Measurements from ENCODE around the gene TNS1. TPM values are rescaled to one million over a fixed set of nuclear protein-coding genes. Genes with fewer than 3 reads are reported as not detected.
A peak's percentile ranks its signal among the peaks of the same experiment; 100 is the strongest.

The TNS1 gene
- total RNA-seq, 1 donor from 2014 or later, result 54.5 TPM

GRCh38 chr2:217901835-217902378 is 100.9 kb downstream of the TNS1 start:
- Histone ChIP-seq H3K27me3 (ENCODE audit: control insufficient read depth, insufficient read depth, low read length) (no peaks in the 10 kb centered on the region), H3K36me3 (ENCODE audit: control insufficient read depth, insufficient read depth, low read length) (peaks cover 1% of the 10 kb centered on the region), H3K4me3 (ENCODE audit: low read depth, low read length) (no peak overlapping the region)
- no peak for DNase-seq (ENCODE audit: low read depth)
- no peak for TF ChIP-seq CTCF (IDR thresholded peaks at IDR 0.05; ENCODE audit: insufficient read depth, low read length, poor library complexity, severe bottlenecking)

- no peak for TF ChIP-seq CTCF (IDR thresholded peaks at IDR 0.05; ENCODE audit: insufficient read depth, low read length, poor library complexity, severe bottlenecking)
- Histone ChIP-seq H3K4me3 (ENCODE audit: low read depth, low read length) (no peak overlapping the region), H3K36me3 (ENCODE audit: control insufficient read depth, insufficient read depth, low read length) (peaks cover 1% of the 10 kb centered on the region), H3K27me3 (ENCODE audit: control insufficient read depth, insufficient read depth, low read length) (no peaks in the 10 kb centered on the region)
- no peak for DNase-seq (ENCODE audit: low read depth)
Measured at GRCh38 chr2:217901400-217901799, 101.4 kb downstream of the TNS1 start.

GRCh38 chr2:217900780-217901360 is 101.9 kb downstream of the TNS1 start:
- H3K4me3 ChIP-seq (ENCODE audit: low read depth, low read length), result no peak overlapping the region
- no peak for TF ChIP-seq CTCF (IDR thresholded peaks at IDR 0.05; ENCODE audit: insufficient read depth, low read length, poor library complexity, severe bottlenecking)
- H3K36me3 ChIP-seq (ENCODE audit: control insufficient read depth, insufficient read depth, low read length), result peaks cover 1% of the 10 kb centered on the region
- H3K27me3 ChIP-seq (ENCODE audit: control insufficient read depth, insufficient read depth, low read length), result no peaks in the 10 kb centered on the region
- no peak for DNase-seq (ENCODE audit: low read depth)

GRCh38 chr2:217900010-217900779 is 102.6 kb downstream of the TNS1 start:
- Histone ChIP-seq H3K4me3 (ENCODE audit: low read depth, low read length) (no peak overlapping the region), H3K36me3 (ENCODE audit: control insufficient read depth, insufficient read depth, low read length) (peaks cover 1% of the 10 kb centered on the region), H3K27me3 (ENCODE audit: control insufficient read depth, insufficient read depth, low read length) (no peaks in the 10 kb centered on the region)
- no peak for DNase-seq (ENCODE audit: low read depth)
- TF ChIP-seq CTCF (IDR thresholded peaks at IDR 0.05; ENCODE audit: insufficient read depth, low read length, poor library complexity, severe bottlenecking), result no peak

- no peaks in the 10 kb centered on the region for H3K27me3 ChIP-seq (ENCODE audit: control insufficient read depth, insufficient read depth, low read length)
- DNase-seq (ENCODE audit: low read depth), result peak; percentile 70
- TF ChIP-seq CTCF (IDR thresholded peaks at IDR 0.05; ENCODE audit: insufficient read depth, low read length, poor library complexity, severe bottlenecking), result peak; percentile 76
- H3K4me3 ChIP-seq (ENCODE audit: low read depth, low read length), result no peak overlapping the region
- H3K36me3 ChIP-seq (ENCODE audit: control insufficient read depth, insufficient read depth, low read length), result peaks cover 1% of the 10 kb centered on the region
Measured at GRCh38 chr2:217899231-217900009, 103.4 kb downstream of the TNS1 start.

All from kidney epithelial cell (primary cell).